ENCODE data around the gene ERG.
A peak's percentile ranks its signal among the peaks of the same experiment; 100 is the strongest.

The ERG gene

DNA sequence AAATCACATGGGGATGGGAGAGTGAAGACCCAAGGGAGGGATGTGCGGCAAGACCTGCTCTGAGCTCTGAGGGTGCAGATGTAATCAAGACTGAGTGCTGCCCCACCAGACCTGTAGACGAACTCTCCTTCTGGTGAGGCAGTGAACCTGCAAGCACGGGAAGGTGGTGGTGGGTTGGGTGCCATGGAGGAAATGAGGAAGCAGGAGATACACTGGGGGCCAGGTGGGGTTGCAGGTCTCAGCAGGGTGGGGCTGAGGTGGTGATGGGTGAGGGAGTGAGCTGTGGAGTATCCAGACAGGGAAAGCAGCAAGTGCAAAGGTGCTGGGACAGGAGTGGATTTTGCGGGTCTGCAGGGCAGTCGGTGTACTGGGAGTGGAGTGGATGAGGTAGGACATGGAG, 139.2 kb downstream of the ERG start:
- DNase-seq (ENCODE audit: extremely low read depth, insufficient read length) = no peak
- no peak overlapping the region for H3K4me3 ChIP-seq (replicated peaks; ENCODE audit: low read depth, low read length)
- TF ChIP-seq, protein P1, sequence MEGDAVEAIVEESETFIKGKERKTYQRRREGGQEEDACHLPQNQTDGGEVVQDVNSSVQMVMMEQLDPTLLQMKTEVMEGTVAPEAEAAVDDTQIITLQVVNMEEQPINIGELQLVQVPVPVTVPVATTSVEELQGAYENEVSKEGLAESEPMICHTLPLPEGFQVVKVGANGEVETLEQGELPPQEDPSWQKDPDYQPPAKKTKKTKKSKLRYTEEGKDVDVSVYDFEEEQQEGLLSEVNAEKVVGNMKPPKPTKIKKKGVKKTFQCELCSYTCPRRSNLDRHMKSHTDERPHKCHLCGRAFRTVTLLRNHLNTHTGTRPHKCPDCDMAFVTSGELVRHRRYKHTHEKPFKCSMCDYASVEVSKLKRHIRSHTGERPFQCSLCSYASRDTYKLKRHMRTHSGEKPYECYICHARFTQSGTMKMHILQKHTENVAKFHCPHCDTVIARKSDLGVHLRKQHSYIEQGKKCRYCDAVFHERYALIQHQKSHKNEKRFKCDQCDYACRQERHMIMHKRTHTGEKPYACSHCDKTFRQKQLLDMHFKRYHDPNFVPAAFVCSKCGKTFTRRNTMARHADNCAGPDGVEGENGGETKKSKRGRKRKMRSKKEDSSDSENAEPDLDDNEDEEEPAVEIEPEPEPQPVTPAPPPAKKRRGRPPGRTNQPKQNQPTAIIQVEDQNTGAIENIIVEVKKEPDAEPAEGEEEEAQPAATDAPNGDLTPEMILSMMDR (IDR thresholded peaks at IDR 0.05; ENCODE audit: insufficient read depth, low read length, poor library complexity, severe bottlenecking) = no peak
- H3K36me3 ChIP-seq (ENCODE audit: control insufficient read depth, insufficient read depth, low read length) = no peaks in the 10 kb centered on the region
- no peaks in the 10 kb centered on the region; the same call in 1 of the 2 replicates for H3K27me3 ChIP-seq (replicated peaks; ENCODE audit: control insufficient read depth, insufficient read depth, low read length)

GRCh38 chr21:38358666-38359065, 139.6 kb downstream of the ERG start:
- DNase-seq (ENCODE audit: extremely low read depth, insufficient read length) = no peak
- Histone ChIP-seq H3K4me3 (replicated peaks; ENCODE audit: low read depth, low read length) (no peak overlapping the region), H3K27me3 (replicated peaks; ENCODE audit: control insufficient read depth, insufficient read depth, low read length) (no peaks in the 10 kb centered on the region; the same call in 1 of the 2 replicates), H3K36me3 (ENCODE audit: control insufficient read depth, insufficient read depth, low read length) (no peaks in the 10 kb centered on the region)
- TF ChIP-seq, protein P1 (IDR thresholded peaks at IDR 0.05; ENCODE audit: insufficient read depth, low read length, poor library complexity, severe bottlenecking) = no peak

GRCh38 chr21:38358098-38358497, 140.2 kb downstream of the ERG start:
- Histone ChIP-seq H3K4me3 (replicated peaks; ENCODE audit: low read depth, low read length) (no peak overlapping the region), H3K27me3 (replicated peaks; ENCODE audit: control insufficient read depth, insufficient read depth, low read length) (no peaks in the 10 kb centered on the region; the same call in 1 of the 2 replicates), H3K36me3 (ENCODE audit: control insufficient read depth, insufficient read depth, low read length) (no peaks in the 10 kb centered on the region)
- TF ChIP-seq, protein P1 (IDR thresholded peaks at IDR 0.05; ENCODE audit: insufficient read depth, low read length, poor library complexity, severe bottlenecking) = no peak
- no peak for DNase-seq (ENCODE audit: extremely low read depth, insufficient read length)

DNA sequence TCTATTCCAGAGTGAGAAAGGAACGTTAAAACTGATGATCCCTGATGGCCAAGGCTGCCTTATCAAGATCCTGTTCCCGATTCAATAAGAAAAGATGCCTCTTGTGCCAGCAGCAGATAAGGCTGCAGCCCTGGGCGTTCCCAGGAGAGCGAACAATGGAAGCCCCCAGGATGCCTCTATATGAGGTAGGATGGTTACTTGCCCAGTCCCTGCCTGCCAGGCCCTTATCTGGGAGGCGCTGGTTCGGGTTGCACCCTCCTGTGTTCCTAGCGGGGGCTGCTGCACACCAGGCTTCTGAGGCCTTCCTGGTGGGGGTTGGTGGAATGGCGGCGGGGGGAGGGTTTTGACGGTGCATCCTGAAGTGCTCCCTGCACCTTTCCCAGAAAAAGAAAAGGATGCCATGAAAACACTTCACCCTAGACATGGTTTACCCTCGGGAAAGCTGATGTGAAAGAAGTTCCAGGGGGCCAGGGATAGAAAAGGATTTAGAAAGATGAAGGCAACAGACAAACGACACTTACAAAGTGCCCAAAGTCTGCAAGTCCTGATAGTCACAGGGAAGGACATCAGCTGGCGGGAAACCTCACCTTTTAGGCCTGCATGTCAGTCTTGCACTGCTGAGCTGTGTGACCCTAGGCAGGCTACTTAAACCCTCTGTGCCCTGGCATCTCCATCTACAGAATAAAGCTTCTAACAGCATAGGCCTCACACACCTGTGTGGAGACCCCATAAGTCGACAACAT, 141.2 kb downstream of the ERG start:
- no peak for DNase-seq (ENCODE audit: extremely low read depth, insufficient read length)
- TF ChIP-seq, protein P1 (IDR thresholded peaks at IDR 0.05; ENCODE audit: insufficient read depth, low read length, poor library complexity, severe bottlenecking) = no peak
- H3K4me3 ChIP-seq (replicated peaks; ENCODE audit: low read depth, low read length) = no peak overlapping the region
- no peaks in the 10 kb centered on the region; the same call in 1 of the 2 replicates for H3K27me3 ChIP-seq (replicated peaks; ENCODE audit: control insufficient read depth, insufficient read depth, low read length)
- H3K36me3 ChIP-seq (ENCODE audit: control insufficient read depth, insufficient read depth, low read length) = no peaks in the 10 kb centered on the region

DNA sequence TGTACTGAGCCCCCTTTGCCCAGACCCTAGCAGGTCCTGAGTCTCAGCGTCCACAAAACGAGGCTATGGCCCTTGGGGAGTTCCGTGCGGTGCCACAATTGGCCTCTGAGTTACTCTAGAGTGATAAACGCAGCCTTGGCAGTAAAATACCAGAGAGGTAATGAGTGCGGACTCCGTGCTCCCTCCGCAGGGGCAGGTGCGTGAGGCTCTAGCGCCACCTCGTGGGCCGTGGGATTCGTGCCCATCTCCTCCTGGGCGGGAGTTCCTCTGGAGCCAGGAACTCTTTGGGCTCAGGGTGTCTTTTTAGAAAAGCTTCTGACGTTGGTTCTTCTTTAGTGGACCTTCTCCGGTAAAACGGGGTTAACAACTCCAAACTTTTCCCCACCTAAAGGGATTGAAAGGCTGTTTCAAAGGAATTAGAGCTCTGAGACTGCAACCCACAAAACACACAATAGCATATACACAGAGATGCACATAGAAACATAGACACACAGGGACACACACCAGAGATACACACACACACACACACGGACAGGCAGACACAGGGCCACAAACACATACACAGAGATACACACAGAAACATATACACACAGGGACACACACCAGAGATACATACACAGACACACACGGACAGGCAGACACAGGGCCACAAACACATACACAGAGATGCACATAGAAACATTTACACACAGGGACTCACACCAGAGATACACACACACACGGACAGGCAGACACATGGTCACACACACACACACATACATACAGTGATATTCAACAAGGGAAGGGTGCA, 142.1 kb downstream of the ERG start:
- TF ChIP-seq, protein P1 (IDR thresholded peaks at IDR 0.05; ENCODE audit: insufficient read depth, low read length, poor library complexity, severe bottlenecking) = peak; percentile 97
- Histone ChIP-seq H3K36me3 (ENCODE audit: control insufficient read depth, insufficient read depth, low read length) (no peaks in the 10 kb centered on the region), H3K27me3 (replicated peaks; ENCODE audit: control insufficient read depth, insufficient read depth, low read length) (no peaks in the 10 kb centered on the region; the same call in 1 of the 2 replicates), H3K4me3 (replicated peaks; ENCODE audit: low read depth, low read length) (no peak overlapping the region)
- DNase-seq (ENCODE audit: extremely low read depth, insufficient read length) = peak; percentile 54

Measured in GM06990 (cell line).